HAP-1 (cell line): ENCODE results near the gene CASP1.
"Not testable (repeated sequence)": the region's sequence is repeated elsewhere in the genome, so short reads cannot be mapped to it uniquely, and the experiment has no call there.

Experiments used
- DNase-seq, 2 experiments: peaks; one replicate each; pipeline ENCODE4 v3.0.0-alpha.2; 2016 to 2020; ENCODE audit warnings: low spot score in 2 of 2
- H3K27me3 ChIP-seq: fragments of 250-450 bp; sonication (Bioruptor Pico); 2 replicates; pipeline ENCODE4 v1.5.1; 2020; ENCODE audit warnings: low read depth, mild to moderate bottlenecking, moderate library complexity
- H3K36me3 ChIP-seq: fragments of 250-450 bp; sonication (Bioruptor Pico); replicated peaks from 2 replicates; pipeline ENCODE4 v1.5.1; 2020; ENCODE audit warnings: mild to moderate bottlenecking
- H3K4me1 ChIP-seq: fragments of 250-450 bp; sonication (Bioruptor Pico); 2 replicates; pipeline ENCODE4 v1.5.1; 2020; ENCODE audit warnings: mild to moderate bottlenecking
- H3K4me3 ChIP-seq: fragments of 250-450 bp; sonication (Bioruptor Pico); 2 replicates; pipeline ENCODE4 v1.5.1; 2020; ENCODE audit warnings: mild to moderate bottlenecking, moderate library complexity
- H3K9me3 ChIP-seq: fragments of 250-450 bp; sonication (Bioruptor Pico); 2 replicates; pipeline ENCODE4 v1.5.1; 2020; ENCODE audit warnings: mild to moderate bottlenecking, moderate library complexity
- in situ Hi-C: fragments of 300-500 bp; cut with MboI; formaldehyde crosslinking; loops from 3 replicates; pipeline ENCODE4 v1.14.3; 2020; ENCODE audit warnings: low sequenced_read_pairs, inconsistent platforms, mixed read lengths

Gene CASP1

DNA sequence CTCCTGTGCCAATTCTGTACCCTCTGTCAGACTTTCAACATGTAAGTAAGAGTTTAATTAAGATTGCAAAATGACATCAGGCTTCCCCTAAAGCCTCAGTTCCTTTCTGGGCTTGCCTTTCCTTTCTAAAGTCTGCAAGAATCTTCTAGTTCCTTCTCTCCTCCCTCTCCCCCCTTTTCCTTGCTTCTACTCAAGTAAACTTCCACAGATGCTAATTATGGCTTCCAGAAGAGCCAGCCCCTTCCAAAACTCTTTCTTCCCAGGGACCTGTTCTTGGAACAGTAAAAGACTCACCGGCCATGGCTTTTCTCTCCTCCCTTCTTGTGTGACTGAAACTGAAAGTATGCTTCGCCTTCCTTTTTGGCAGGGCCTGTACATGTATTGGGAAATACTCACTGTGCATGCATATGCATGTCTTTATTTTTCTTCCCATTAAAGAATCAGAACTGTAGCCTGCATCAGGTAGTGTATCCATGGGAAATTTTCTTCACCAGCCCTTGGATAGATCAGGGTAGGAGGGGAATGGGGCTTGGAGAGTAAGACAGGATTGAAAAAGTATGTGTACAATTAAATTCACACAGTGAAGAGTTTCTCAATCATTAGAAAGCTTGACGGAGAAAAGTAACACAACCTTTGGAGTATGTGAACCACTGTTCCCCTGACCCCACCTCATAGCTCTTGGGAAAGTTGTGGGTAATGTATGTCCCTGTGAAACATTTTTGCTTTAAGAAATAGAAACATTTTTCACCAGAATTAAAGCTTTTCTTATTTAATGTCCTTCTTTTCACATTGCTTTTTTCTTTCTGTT lies at the start of gene CASP1:
Gene CASP1, minus strand, starts transcription at position 332 of the 808 bp plus-strand sequence. Its CDS starts 31 bp downstream, at position 301.
- Histone ChIP-seq H3K4me1 (no peaks in the 10 kb centered on the region), H3K27me3 (no peaks in the 10 kb centered on the region), H3K9me3 (no peaks in the 10 kb centered on the region), H3K36me3 (no peaks in the 10 kb centered on the region), H3K4me3 (no peak within 1 kb of the TSS)
- no peak for DNase-seq
- in situ Hi-C loops, result no loop called here

DNA sequence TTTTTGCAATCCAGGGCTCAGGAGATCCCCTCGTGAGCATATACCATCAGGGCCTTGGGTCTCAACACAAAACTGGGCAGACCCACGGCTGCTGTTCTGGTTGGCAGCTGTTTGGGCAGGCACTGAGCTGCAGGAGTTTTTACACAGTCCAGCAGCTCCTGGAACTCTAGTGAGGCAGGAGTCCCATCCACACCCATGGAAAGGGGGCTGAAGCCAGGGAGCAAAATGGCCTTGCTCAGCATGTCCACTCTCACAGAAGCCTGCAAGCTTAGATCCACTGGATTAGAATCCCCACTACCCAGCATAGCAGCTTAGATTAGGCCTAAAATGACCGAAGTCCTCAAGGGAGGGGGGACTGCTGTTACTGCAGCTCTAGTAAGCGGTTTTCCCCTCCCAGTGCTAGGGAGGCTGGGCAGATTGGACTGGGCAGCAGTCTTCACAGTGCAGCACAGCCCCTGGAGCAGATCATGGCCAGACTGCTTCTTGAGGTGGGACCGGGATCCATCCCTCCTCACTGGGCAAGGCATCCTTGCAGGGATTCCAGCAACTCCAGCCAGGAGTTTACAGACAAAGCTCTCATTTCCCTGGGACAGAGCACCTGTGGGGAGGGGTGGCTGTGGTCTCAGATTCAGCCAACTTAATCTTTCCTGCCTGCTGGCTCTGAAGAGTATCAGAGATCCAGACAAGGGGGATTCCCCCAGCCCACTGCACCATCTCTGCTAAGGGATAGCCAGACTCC lies 46.6 kb upstream of the CASP1 start:
- DNase-seq, result no peak
- H3K27me3 ChIP-seq, result no peaks in the 10 kb centered on the region
- no peaks in the 10 kb centered on the region for H3K36me3 ChIP-seq
- H3K9me3 ChIP-seq, result no peaks in the 10 kb centered on the region
- in situ Hi-C loops, result no loop called here
- no peaks in the 10 kb centered on the region for H3K4me1 ChIP-seq
- no peak overlapping the region for H3K4me3 ChIP-seq

DNA sequence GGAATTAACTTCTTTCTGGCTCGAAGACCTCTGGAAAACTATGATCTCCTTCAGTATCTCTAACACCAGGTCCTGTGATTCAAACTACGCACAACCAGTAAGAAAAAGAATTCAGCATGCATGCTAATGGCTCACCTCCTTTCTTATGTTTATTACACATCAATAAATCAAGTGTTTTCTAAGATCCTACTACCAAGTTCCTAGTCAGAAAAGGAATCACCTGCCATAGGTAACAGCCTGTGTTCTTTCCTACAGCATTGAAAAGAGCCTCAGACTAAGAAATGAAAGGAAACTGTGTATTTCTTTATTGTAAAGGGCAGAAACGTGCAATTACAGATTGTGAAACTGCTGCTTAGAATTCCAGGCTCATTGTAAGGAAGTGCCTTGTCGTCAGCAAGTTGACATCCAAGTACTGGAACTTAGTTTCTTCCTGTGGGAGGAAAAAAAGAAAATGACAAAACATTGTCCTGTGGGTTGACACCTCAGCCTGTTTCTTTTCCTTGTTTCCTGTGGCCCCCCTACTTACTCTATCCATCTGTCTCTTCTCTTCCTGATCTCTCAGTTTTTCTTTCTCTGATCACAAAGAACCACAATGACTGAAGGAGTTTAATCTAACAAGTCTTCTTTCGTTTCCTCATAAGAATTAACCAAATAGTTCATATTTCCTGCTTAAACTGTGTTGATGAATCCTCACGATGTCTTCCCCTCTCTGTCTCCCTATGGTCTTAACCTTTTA lies 45.4 kb upstream of the CASP1 start:
- H3K4me1 ChIP-seq, DNase-seq, H3K27me3 ChIP-seq, H3K4me3 ChIP-seq, in situ Hi-C loops, H3K36me3 ChIP-seq, H3K9me3 ChIP-seq: not testable (repeated sequence)

DNA sequence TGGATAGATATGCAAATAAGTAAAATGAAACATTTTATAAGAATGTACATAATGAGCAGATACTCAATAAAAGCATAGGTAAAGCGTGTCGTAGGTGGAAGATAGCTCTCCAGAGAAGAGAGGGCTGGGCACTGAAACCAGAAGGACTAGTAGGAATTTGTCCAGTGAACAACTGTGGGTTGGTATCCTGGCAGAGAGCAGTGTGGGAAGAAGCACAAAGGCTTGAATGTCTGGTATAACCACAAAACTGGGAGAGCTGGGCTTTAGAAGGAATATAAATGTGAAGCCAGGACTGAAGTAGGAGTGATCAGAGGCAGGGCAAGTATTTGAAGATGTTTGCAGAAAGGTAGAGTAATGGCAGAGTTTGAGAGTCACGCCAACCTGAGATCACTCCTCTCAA lies 43.3 kb upstream of the CASP1 start:
- H3K4me1 ChIP-seq, result no peaks in the 10 kb centered on the region
- DNase-seq, result no peak

DNA sequence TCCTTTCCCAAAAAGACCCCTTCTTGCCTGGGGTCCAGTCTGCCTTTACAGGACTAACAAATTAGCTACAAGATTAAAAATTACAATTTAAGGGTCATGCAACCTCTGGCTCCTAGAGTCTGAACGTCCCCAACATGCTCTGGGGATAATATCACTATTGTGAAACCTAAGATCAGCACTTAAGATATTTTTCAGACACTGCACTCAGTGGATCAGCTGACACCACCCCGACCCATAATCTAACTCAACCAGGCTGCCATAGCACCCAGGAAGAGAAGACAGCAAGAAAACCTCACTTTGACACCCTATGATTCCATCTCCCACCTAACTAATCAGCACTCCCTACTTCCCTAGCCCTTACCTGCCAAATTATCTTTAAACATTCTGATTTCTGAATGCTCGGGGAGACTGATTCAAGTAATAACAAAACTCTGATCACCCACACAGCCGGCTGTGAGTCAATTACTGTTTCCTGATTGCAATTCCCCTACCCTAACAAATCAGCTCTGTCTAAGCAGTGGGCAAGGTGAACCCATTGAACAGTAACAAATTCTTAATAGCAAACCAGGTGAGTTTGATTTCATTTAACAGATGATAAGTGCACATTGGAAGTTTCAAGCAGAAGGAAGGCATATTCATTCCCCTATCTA lies 42.3 kb upstream of the CASP1 start:
- H3K4me1 ChIP-seq, H3K27me3 ChIP-seq, in situ Hi-C loops, DNase-seq, H3K4me3 ChIP-seq, H3K36me3 ChIP-seq, H3K9me3 ChIP-seq: not testable (repeated sequence)

More for the DNA sequence above, 43.3 kb upstream of the CASP1 start:
- in situ Hi-C loops, result no loop called here
- Histone ChIP-seq H3K4me3 (no peak overlapping the region), H3K9me3 (no peaks in the 10 kb centered on the region), H3K36me3 (no peaks in the 10 kb centered on the region), H3K27me3 (no peaks in the 10 kb centered on the region)

DNA sequence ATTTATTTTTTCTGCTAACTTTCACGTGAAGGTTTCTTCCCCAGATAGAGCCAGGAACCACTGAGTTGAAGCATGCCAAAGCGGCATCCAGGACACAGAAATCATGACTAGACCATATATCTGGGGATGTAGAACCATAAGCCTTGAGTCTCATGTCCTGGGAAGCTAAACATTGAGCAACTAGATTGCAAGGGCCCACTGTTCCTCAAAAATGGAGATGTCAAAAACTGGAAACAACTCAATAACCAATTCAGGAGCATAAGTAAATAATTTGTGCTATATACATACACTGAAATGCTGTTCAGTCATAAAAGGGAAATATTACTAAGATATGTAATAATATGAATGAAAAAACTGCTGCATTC lies 39.2 kb upstream of the CASP1 start:
- in situ Hi-C loops, result no loop called here
- DNase-seq, result no peak
- H3K9me3 ChIP-seq, result no peaks in the 10 kb centered on the region
- no peaks in the 10 kb centered on the region for H3K27me3 ChIP-seq
- H3K4me1 ChIP-seq, result no peaks in the 10 kb centered on the region
- H3K36me3 ChIP-seq, result no peaks in the 10 kb centered on the region
- no peak overlapping the region for H3K4me3 ChIP-seq

DNA sequence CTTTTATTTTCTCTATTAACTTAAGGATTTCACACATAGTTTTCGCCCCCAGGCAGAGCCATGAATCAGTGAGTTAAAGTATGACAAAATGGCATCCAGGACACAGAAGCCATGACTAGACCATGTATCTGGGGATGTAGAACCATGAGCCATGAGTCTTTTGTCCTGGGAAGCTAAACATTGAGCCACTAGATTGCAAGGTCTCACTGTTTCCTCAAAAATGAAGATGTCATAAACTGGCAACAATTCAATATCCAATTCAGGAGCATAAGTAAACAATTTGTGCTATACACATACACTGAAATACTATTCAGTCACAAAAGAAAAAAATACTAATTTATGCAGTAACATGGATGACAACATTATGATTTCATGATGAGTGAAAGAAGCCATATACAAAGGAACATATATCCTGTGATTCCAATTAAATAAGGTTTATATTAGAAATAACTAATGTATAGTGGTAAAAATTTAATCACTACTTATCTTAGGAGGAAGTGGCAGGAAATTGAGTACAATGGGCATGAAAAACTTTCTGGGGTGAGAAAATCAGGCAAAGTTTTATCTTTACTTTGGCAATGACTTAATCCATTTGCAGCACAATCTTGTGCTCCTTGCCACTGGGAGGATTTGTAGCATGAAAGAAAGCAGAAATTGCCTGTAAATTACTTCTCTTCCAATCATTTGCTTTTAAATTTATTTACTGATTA lies 38.7 kb upstream of the CASP1 start:
- in situ Hi-C loops, result no loop called here
- Histone ChIP-seq H3K36me3 (no peaks in the 10 kb centered on the region), H3K9me3 (no peaks in the 10 kb centered on the region), H3K4me1 (no peaks in the 10 kb centered on the region), H3K27me3 (no peaks in the 10 kb centered on the region), H3K4me3 (no peak overlapping the region)
- DNase-seq, result no peak

DNA sequence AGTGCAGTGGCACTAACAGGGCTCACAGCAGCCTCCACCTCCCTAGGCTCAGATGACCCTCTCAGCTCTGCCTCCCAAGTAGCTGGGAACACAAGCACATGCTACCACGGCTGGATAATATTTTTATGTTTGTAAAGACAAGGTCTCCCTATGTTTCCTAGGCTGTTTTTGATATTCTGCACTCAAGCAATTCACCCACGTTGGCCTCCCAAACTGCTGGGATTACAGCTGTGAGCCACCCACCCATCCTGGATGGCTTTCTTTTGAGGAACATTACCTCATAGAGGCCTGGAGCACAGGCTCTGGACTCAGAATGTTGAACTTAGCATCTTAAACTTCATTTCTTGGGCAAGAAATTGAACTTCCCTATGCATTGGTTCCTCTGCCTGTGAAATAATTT lies 37.1 kb upstream of the CASP1 start:
- H3K4me1 ChIP-seq, in situ Hi-C loops, H3K4me3 ChIP-seq, H3K36me3 ChIP-seq, H3K9me3 ChIP-seq, DNase-seq, H3K27me3 ChIP-seq: not testable (repeated sequence)

DNA sequence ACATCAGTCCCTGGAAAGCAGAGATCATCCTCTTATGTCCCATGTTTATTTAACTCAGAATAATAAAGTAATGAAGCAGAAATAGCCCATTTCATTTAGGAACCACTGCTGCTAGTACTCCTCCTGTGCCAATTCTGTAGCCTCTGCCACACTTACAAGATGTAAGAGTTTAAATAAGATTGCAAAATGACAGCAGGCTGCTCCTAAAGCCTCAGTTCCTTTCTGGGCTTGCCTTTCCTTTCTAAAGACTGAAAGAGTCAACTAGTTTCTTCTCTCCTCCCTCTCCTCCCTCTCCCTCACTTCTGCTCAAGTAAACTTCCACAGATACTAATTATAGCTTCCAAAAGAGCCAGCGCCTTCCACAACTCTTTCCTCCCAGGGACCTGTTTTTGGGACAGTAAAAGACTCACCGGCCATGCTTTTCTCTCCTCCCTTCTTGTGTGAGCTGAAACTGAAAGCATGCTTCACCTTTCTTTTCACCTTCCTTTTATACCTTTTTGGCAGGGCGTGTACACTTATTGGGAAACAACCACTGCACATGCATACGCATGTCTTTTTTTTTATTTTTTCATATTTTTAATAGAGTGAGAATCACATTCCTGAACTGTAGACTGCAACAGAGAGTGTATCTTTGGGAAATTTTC lies 36.3 kb upstream of the CASP1 start:
- in situ Hi-C loops, result no loop called here
- Histone ChIP-seq H3K36me3 (no peaks in the 10 kb centered on the region), H3K4me1 (no peaks in the 10 kb centered on the region), H3K9me3 (no peaks in the 10 kb centered on the region), H3K4me3 (no peak overlapping the region), H3K27me3 (no peaks in the 10 kb centered on the region)
- DNase-seq, result no peak

DNA sequence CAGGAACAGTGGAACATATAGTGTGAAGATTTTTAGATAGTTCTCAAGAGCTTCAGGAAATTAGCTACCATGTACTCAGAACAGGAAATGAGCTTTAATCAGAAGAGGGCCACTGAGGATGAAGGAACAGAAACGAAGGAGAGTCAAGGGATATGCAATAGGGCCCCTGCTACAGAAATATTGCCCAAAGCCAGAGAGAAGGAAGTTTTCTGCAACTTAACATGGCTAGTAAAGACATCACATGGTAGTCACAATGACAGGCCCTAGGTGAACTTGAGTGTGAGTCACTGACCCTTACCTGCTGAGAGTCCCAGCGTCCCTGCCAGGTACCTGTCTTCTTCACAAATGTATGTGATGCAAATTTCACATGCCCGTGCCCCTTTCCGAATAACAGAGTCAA lies 35.4 kb upstream of the CASP1 start:
- no peaks in the 10 kb centered on the region for H3K36me3 ChIP-seq
- DNase-seq, result no peak
- H3K9me3 ChIP-seq, result no peaks in the 10 kb centered on the region
- no peaks in the 10 kb centered on the region for H3K4me1 ChIP-seq
- no peak overlapping the region for H3K4me3 ChIP-seq
- H3K27me3 ChIP-seq, result no peaks in the 10 kb centered on the region
- in situ Hi-C loops, result no loop called here

DNA sequence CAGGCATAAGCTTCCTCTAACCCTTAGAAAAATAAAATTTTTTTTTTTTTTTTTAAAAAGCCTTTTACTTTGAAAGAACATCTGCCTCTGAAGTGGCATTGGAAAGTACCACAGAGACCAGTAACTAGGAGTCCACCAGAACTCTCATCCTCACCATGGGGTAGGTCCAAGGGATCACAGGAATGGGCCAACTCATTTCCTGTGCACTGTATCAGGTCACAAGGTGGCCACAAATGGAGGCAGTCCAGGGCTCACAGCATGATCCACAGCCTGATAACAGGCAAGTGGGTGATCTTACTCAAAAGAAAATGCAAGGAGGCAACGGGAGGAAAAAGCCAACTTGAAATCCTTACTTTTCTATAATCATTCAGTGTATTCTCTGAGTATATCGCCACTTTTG lies 34.8 kb upstream of the CASP1 start:
- in situ Hi-C loops, DNase-seq: not testable (repeated sequence)

DNA sequence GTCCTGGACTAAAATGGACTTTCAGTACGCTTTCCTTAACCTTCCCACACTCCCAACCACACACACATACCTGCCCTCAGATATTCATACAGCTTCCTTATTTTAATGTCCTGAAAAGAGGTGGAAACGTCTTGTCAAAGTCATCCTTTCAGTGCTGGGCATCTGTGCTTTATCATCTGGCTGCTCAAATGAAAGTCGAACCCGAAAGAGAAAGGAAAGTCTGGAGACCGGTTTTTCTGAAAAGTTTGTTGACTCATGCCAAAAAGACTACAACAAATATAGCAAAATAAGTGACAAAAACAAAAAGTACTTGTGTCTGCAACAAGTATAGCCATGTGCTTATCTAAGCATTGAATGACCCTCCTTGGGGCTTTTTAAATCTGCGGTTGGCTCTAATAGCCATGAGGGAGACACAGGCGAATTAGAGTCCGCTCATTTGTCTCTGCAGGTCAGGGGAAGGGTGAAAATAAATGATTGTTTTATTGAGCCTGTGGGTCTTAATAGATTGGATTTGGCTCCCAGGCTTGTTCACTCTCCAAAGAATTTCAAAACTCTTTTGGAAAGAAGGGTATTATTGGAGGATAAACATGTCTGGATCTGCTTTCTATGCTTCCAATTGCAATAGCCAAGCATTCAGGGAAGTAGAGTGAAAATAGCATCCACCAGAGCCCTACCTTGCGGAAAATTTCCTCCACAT lies 28.4 kb upstream of the CASP1 start:
- H3K36me3 ChIP-seq, in situ Hi-C loops, H3K4me3 ChIP-seq, DNase-seq, H3K27me3 ChIP-seq, H3K9me3 ChIP-seq, H3K4me1 ChIP-seq: not testable (repeated sequence)

More for the DNA sequence above, 34.8 kb upstream of the CASP1 start:
- H3K4me3 ChIP-seq, H3K27me3 ChIP-seq, H3K4me1 ChIP-seq, H3K36me3 ChIP-seq, H3K9me3 ChIP-seq: not testable (repeated sequence)
